ENCODE results near the gene COBL.

- TF ChIP-seq CTCF (IDR thresholded peaks at IDR 0.05) (no peak), POLR2AphosphoS5 (IDR thresholded peaks at IDR 0.05) (no peak), POLR2A (IDR thresholded peaks at IDR 0.05) (no peak)
Measured at GRCh38 chr7:51139796-51140195, 176.8 kb downstream of the COBL start.
